Measurements from ENCODE around the gene MAN2A2. TPM values are rescaled to one million over a fixed set of nuclear protein-coding genes. Genes with fewer than 3 reads are reported as not detected.

MAN2A2 gene
- total RNA-seq, 1 experiment from 2014 or later = 27.4 TPM

GRCh38 chr15:90946941-90947576, 44.0 kb downstream of the MAN2A2 start:
- no CpG with 5 or more reads among the region's 8 CpGs for WGBS (ENCODE audit: extremely low coverage, insufficient read length, low lambda C conversion rate)
- H3K36me3 Mint-ChIP-seq (ENCODE audit: insufficient read depth in 1 of 3, low read depth in 3 of 3) = peaks cover 39 to 88% (median 71%) of the 10 kb centered on the region in 3 experiments; a peak in 6 of 7 replicates

More at GRCh38 chr15:90946941-90947576, 44.0 kb downstream of the MAN2A2 start:
- Histone ChIP-seq H3K14ac (ENCODE audit: insufficient read depth, low read length) (no peak overlapping the region), H3T11ph (ENCODE audit: low read length) (no peak overlapping the region), H2BK15ac (ENCODE audit: low read depth, low read length) (no peak overlapping the region), H2AFZ (ENCODE audit: low read length) (no peak overlapping the region), H2BK12ac (ENCODE audit: insufficient read length, low read depth, low read length) (no peak overlapping the region), H2BK120ac (ENCODE audit: low read depth, low read length, poor library complexity, severe bottlenecking) (no peak overlapping the region), H4K91ac (ENCODE audit: insufficient read length, low read depth, low read length) (no peak overlapping the region), H3K79me2 (ENCODE audit: insufficient read depth, low read length) (no peaks in the 10 kb centered on the region), H3K9ac (ENCODE audit: extremely low read depth, insufficient read length, low read length) (no peak overlapping the region), H2BK20ac (ENCODE audit: low read depth, low read length, poor library complexity, severe bottlenecking) (no peak overlapping the region), H4K8ac (replicated peaks; ENCODE audit: insufficient read length, low read depth, low read length) (no peak overlapping the region), H2BK5ac (ENCODE audit: insufficient read length, low read length) (no peak overlapping the region), H3K23ac (ENCODE audit: insufficient read length, low read depth, low read length) (no peak overlapping the region), H4K5ac (ENCODE audit: insufficient read length, low read depth, low read length) (no peak overlapping the region), H3K4ac (ENCODE audit: low read depth, low read length) (no peak overlapping the region), H3K9me3 (ENCODE audit: control insufficient read depth, low read depth, low read length) (no peaks in the 10 kb centered on the region), H4K20me1 (ENCODE audit: control insufficient read depth, insufficient read depth, insufficient read length) (no peaks in the 10 kb centered on the region), H3K23me2 (ENCODE audit: insufficient read length, low read depth, low read length, poor library complexity, severe bottlenecking) (peaks cover 3% of the 10 kb centered on the region), H3K27ac (ENCODE audit: insufficient read length, low read depth, low read length) (no peak overlapping the region), H3K4me1 (ENCODE audit: insufficient read depth, low read length) (no peaks in the 10 kb centered on the region), H3K18ac (ENCODE audit: insufficient read length, low read depth, low read length) (no peak overlapping the region), H3K27me3 (ENCODE audit: insufficient read depth, low read length) (no peaks in the 10 kb centered on the region), H3K79me1 (ENCODE audit: insufficient read depth, low read depth, low read length, poor library complexity, severe bottlenecking) (no peaks in the 10 kb centered on the region), H2AK5ac (ENCODE audit: insufficient read length, low read length) (no peak overlapping the region), H3K4me2 (ENCODE audit: insufficient read depth, insufficient read length, low read length) (no peak overlapping the region), H3K56ac (ENCODE audit: insufficient read length, low read depth, low read length) (no peak overlapping the region)
- TF ChIP-seq CTCF (conservative IDR thresholded peaks at IDR 0.05) = no peak
- no peaks in the 10 kb centered on the region for H3K9me3 Mint-ChIP-seq
- no peaks in the 10 kb centered on the region for H3K27me3 Mint-ChIP-seq (ENCODE audit: low read depth)
- no peak overlapping the region for H3K4me3 Mint-ChIP-seq
- no peaks in the 10 kb centered on the region for H3K4me1 Mint-ChIP-seq
- H3K27ac Mint-ChIP-seq = no peak overlapping the region
- no peak for DNase-seq

Data from H9 (cell line).